PC-9 (cell line): Measurements from ENCODE around the gene RAB8A. TPM values are rescaled to one million over a fixed set of nuclear protein-coding genes. Genes with fewer than 3 reads are reported as not detected.

ENCODE experiments used
- Bru-seq: library from RNA; stranded (reverse); fragments of 400-500 nt; gene quantifications from one replicate; lab custom pipeline; 2021; lab: Mats Ljungman, UMichigan
- BruChase-seq, 2 experiments: library from RNA; stranded (reverse); fragments of 400-500 nt; gene quantifications; one replicate each; lab custom pipeline; 2021; lab: Mats Ljungman, UMichigan
- BruUV-seq: library from RNA; stranded (reverse); fragments of 400-500 nt; replicated peaks from 2 replicates; lab custom pipeline; 2021; lab: Mats Ljungman, UMichigan
- CTCF ChIA-PET: fragments of 300-600 bp; sonication (Branson Sonifier 250); formaldehyde crosslinking; loops from one replicate; lab custom pipeline; 2022; ENCODE audit warnings: antibody characterized with exemption; lab: Charles Lee
- POLR2A ChIA-PET: fragments of 300-600 bp; sonication (Branson Sonifier 250); formaldehyde crosslinking; loops from one replicate; lab custom pipeline; 2022; ENCODE audit warnings: antibody characterized with exemption; ENCODE audit not compliant: unreplicated experiment; lab: Charles Lee
- DNase-seq, 2 experiments: peaks; one replicate each; pipeline versions ENCODE4 v3.0.0 to v3.0.0-alpha.2; 2015 to 2022; ENCODE audit warnings: mixed read lengths in 1 of 2
- H2AFZ ChIP-seq: fragments of 200-600 bp; sonication (generic); 2 replicates; pipeline ENCODE4 v1.8.1; 2017; ENCODE audit warnings: antibody characterized with exemption
- H3F3A ChIP-seq: fragments of 200-600 bp; sonication (generic); 2 replicates; pipeline ENCODE4 v1.8.1; 2017; ENCODE audit warnings: antibody characterized with exemption, mild to moderate bottlenecking, low read depth; ENCODE audit not compliant: insufficient read depth
- H3K27ac ChIP-seq: fragments of 200-600 bp; sonication (generic); 2 replicates; pipeline ENCODE4 v1.6.1; 2016; ENCODE audit warnings: mixed run types
- H3K27me3 ChIP-seq: fragments of 200-600 bp; sonication (generic); 2 replicates; pipeline ENCODE4 v1.6.1; 2016; ENCODE audit warnings: low read depth, mixed run types; ENCODE audit not compliant: insufficient read depth
- H3K36me3 ChIP-seq: fragments of 200-600 bp; sonication (generic); 2 replicates; pipeline ENCODE4 v1.6.1; 2016; ENCODE audit warnings: low read depth, mixed run types
- H3K4me1 ChIP-seq: fragments of 200-600 bp; sonication (generic); replicated peaks from 2 replicates; pipeline ENCODE4 v1.6.1; 2016; ENCODE audit warnings: mixed run types; ENCODE audit not compliant: insufficient read depth
- H3K4me2 ChIP-seq: fragments of 200-600 bp; sonication (generic); 2 replicates; pipeline ENCODE4 v1.6.1; 2017; ENCODE audit warnings: mixed run types
- H3K4me3 ChIP-seq: fragments of 200-600 bp; sonication (generic); 2 replicates; pipeline ENCODE4 v1.6.1; 2016; ENCODE audit warnings: mixed run types
- H3K79me2 ChIP-seq: fragments of 200-600 bp; sonication (generic); 2 replicates; pipeline ENCODE4 v1.6.1; 2017; ENCODE audit warnings: low read depth, mixed run types
- H3K9me2 ChIP-seq: fragments of 200-600 bp; sonication (generic); 2 replicates; pipeline ENCODE4 v1.8.1; 2017; ENCODE audit warnings: mild to moderate bottlenecking; ENCODE audit not compliant: insufficient read depth
- H3K9me3 ChIP-seq: fragments of 200-600 bp; sonication (generic); 2 replicates; pipeline ENCODE4 v1.8.1; 2016; ENCODE audit warnings: low read depth; ENCODE audit not compliant: insufficient read depth
- H4K20me1 ChIP-seq: fragments of 200-600 bp; sonication (generic); 2 replicates; pipeline ENCODE4 v1.8.1; 2017; ENCODE audit not compliant: insufficient read depth
- CTCF ChIP-seq: fragments of 200-600 bp; sonication (generic); conservative IDR thresholded peaks from 2 replicates; pipeline ENCODE4 v1.6.1; 2017; ENCODE audit warnings: mixed run types, antibody characterized with exemption, mild to moderate bottlenecking, moderate library complexity
- EZH2 ChIP-seq: fragments of 200-600 bp; sonication (generic); IDR thresholded peaks from 2 replicates; pipeline ENCODE4 v1.8.0; 2017; ENCODE audit warnings: antibody characterized with exemption, low read depth
- intact Hi-C: fragments of 100-400 bp; cut with micrococcal nuclease; formaldehyde crosslinking; loops from one replicate; pipeline ENCODE4 v1.10.0; 2022; ENCODE audit not compliant: unreplicated experiment
- long read RNA-seq: library from polyadenylated mRNA; stranded (forward); transcript quantifications from one replicate; pipeline ENCODE4 v2.0.0, GENCODE V29; 2022
- total RNA-seq: library from RNA; stranded (reverse); gene quantifications from 2 replicates; pipeline ENCODE4 v1.2.3, GENCODE V29; 2021

Gene RAB8A
- total RNA-seq (87.9 and 104 TPM in 2 replicates), Bru-seq, nascent RNA (percentile 73 among the genes with signal in this experiment), BruChase-seq, experiment 1, labeled RNA remaining after a 2-hour chase (percentile 78 among the genes with signal in this experiment), BruChase-seq, experiment 2, labeled RNA remaining after a 6-hour chase (percentile 94 among the genes with signal in this experiment)
- long read RNA-seq, transcript RAB8A-201 (8 exons, 2,827 nt) = major isoform, 313 of 326 reads
- long read RNA-seq, partial matches to known transcripts = 0 of 326 reads
- long read RNA-seq, other reads (novel, unspliced or antisense) = 10 of 326 reads

DNA sequence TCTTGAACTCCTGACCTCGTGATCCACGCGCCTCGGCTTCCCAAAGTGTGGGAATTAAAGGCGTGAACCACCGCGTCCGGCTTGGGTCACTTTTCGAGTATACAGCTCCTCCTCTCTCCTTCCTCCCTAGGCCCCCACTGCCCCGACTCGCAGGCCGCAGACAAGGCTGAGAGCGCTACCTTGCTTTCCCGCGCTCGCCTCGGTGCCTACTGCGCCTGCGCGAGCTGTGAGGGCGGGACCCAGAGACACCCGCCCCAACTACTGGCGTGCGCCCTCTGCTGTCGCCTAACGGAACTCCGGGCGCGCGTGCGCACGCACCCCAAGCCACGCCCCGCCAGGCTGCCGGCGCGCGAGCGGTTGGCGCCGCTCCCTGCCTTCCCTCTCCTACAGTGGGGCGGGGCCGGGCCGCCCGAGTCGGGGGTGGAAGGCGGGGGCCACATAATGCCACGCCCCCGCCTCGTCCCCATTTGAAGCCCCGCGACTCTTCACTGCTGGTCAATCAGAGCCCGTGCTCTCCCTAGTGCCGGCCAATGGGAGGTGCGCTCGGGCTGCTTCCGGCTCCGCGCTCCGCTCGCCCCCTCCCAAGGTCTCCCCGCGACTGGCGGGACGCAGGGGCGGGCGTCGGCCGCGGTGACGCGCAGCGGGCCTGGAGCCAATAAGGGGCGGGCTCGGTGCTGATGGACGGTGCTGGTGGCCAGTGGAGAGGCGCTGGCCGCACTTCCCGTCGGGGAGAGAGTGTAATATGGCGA is at the start of gene RAB8A:
RAB8A (plus strand) TSS at position 730 of the 749 bp plus-strand sequence; CDS start at position 743, 13 bp downstream.
- Histone ChIP-seq H2AFZ (peak within 1 kb of the TSS; percentile 95), H3K4me2 (peak within 1 kb of the TSS; percentile 98), H3K36me3 (no peaks in the 10 kb centered on the region), H3K79me2 (peaks cover 42% of the 10 kb centered on the region), H3K27ac (peak within 1 kb of the TSS; percentile 72), H3K27me3 (no peaks in the 10 kb centered on the region), H4K20me1 (no peaks in the 10 kb centered on the region; the same call in 1 of the 2 replicates), H3K4me3 (peak within 1 kb of the TSS; percentile 97), H3K9me2 (no peaks in the 10 kb centered on the region), H3F3A (peaks cover 13% of the 10 kb centered on the region; the same call in 1 of the 2 replicates), H3K4me1 (peaks cover 12% of the 10 kb centered on the region), H3K9me3 (no peaks in the 10 kb centered on the region)
- TF ChIP-seq CTCF = peak; percentile 92
- TF ChIP-seq EZH2 = no peak
- DNase-seq = peak; percentile 97 to 99
- no TSS peak for BruUV-seq
- intact Hi-C loops = loop anchor here (1.0 kb wide), 3 partner anchors 41 to 71 kb away; no protein-coding TSS in a partner anchor
- ChIA-PET POLR2A (interaction anchor here (0.6 to 1.1 kb wide), 2 partner anchors 32 to 41 kb away, joined by 10 to 16 read pairs; partner anchors contain the start of gene HSH2D), CTCF (interaction anchor here (1.2 to 1.4 kb wide), 2 partner anchors 41 to 69 kb away, joined by 3 to 4 read pairs; no protein-coding TSS in a partner anchor)

DNA sequence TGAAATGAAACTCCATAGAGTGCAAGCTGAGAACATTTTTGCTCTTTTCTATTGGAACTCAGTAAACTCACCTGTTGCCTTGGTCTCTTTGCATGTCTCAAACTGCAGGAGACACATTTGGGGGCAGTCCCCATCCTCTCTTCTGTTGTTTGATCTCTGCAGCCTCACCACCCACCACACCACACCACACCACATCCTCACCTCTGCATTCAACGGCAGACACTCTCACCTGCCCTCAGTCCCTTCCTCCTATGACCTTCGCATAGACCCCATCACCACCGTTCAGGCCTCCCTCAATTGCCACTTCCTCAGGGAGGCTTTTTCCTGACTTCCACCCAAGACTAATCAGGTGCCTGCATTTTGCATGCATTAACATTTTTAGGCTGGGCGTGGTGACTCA is 49.7 kb upstream of the RAB8A start:
- Histone ChIP-seq H2AFZ (no peak overlapping the region), H3K4me2 (no peak overlapping the region), H3K9me2 (no peaks in the 10 kb centered on the region), H3K4me3 (no peak overlapping the region), H3K79me2 (no peaks in the 10 kb centered on the region), H3K4me1 (peaks cover 9% of the 10 kb centered on the region), H3K27ac (no peak overlapping the region), H4K20me1 (no peaks in the 10 kb centered on the region), H3F3A (peaks cover 22% of the 10 kb centered on the region; the same call in 1 of the 2 replicates), H3K27me3 (no peaks in the 10 kb centered on the region), H3K9me3 (peaks cover 11% of the 10 kb centered on the region), H3K36me3 (no peaks in the 10 kb centered on the region)
- DNase-seq = no peak
- intact Hi-C loops = no loop called here
- no TSS peak for BruUV-seq
- ChIA-PET POLR2A (no interaction called here), CTCF (interaction anchor here (0.6 kb wide), 1 partner anchor 1054 kb away, joined by 5 read pairs; no protein-coding TSS in a partner anchor)
- no peak for TF ChIP-seq CTCF
- TF ChIP-seq EZH2 = no peak

DNA sequence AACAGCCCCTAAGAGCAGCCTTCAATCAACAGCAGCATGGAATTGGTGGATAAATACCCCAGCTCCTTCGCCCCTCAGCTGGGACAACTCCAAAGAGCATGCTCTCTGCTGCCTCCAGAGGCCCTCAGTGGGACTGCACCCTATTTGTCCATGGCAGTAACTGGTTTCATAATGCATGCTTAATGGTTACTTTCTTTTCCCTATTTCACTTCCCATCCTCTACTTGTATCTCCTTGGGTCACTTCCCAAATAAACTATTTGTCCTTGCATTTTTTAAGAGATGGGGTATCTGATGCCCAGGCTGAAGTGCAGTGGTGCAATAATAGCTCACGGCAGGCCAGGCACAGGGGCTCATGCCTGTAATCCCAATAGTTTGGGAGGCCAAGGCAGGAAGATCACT is 48.9 kb upstream of the RAB8A start:
- intact Hi-C loops = no loop called here
- Histone ChIP-seq H3K4me2 (no peak overlapping the region), H4K20me1 (no peaks in the 10 kb centered on the region), H3K79me2 (peaks cover 4% of the 10 kb centered on the region), H3K9me2 (no peaks in the 10 kb centered on the region), H3F3A (peaks cover 29% of the 10 kb centered on the region; the same call in 1 of the 2 replicates), H3K9me3 (peaks cover 6% of the 10 kb centered on the region), H3K36me3 (no peaks in the 10 kb centered on the region), H3K27me3 (no peaks in the 10 kb centered on the region), H3K4me3 (no peak overlapping the region), H3K27ac (no peak overlapping the region), H3K4me1 (peaks cover 11% of the 10 kb centered on the region), H2AFZ (no peak overlapping the region)
- DNase-seq = peak; percentile 59 to 61
- ChIA-PET CTCF (no interaction called here), POLR2A (no interaction called here)
- TF ChIP-seq EZH2 (no peak), CTCF (peak; percentile 99)
- no TSS peak for BruUV-seq
